Myometrial cell (primary cell): ENCODE results near the gene TAS2R14. TPM values are rescaled to one million over a fixed set of nuclear protein-coding genes. Genes with fewer than 3 reads are reported as not detected.

Experiments used
- total RNA-seq: library from RNA; depleted of rRNA; stranded (reverse); fragments of >200 nt; gene quantifications from 2 replicates; pipeline ENCODE4 v1.2.3, GENCODE V29; 2015

The TAS2R14 gene
- total RNA-seq, result 0.29 and 1.4 TPM in 2 replicates

GRCh38 chr12:10939163-10939562 lies at the start of gene TAS2R14:
Gene TAS2R14 (minus strand): TSS chr12:10939263. CDS start chr12:10939207, 56 bp downstream.

GRCh38 chr12:10986812-10987211 lies 47.7 kb upstream of the TAS2R14 start, which contains the start of gene TAS2R50:
Gene TAS2R50 (minus strand): TSS chr12:10986912. CDS start chr12:10986860, 52 bp downstream.

GRCh38 chr12:10928746-10929286 lies 10.2 kb downstream of the TAS2R14 start, which contains the start of gene PRH2:
Gene PRH2 (plus strand): TSS chr12:10929236. CDS start chr12:10929274, 38 bp downstream.

GRCh38 chr12:10909462-10909861 lies 29.6 kb downstream of the TAS2R14 start, which contains the start of gene TAS2R13:
Gene TAS2R13 (minus strand): TSS chr12:10909562. CDS start chr12:10909298, 264 bp downstream.

Other genes starting within 250 kb of the TAS2R14 start
- gene YBX3, start 215.9 kb downstream of the TAS2R14 start, total RNA-seq, result 115 and 141 TPM in 2 replicates
- not detected in 2 replicates for gene TAS2R7, start 136.6 kb downstream of the TAS2R14 start, total RNA-seq
- gene TAS2R8, start 132.0 kb downstream of the TAS2R14 start, total RNA-seq, result not detected in 2 replicates
- gene TAS2R9, start 129.1 kb downstream of the TAS2R14 start, total RNA-seq, result not detected in 2 replicates
- not detected in 2 replicates for gene TAS2R10, start 112.9 kb downstream of the TAS2R14 start, total RNA-seq
- gene PRR4, start 89.8 kb downstream of the TAS2R14 start, total RNA-seq, result not detected in 2 replicates
- 3.4 and 5.5 TPM in 2 replicates for gene PRH1, start 55.0 kb downstream of the TAS2R14 start, total RNA-seq
- 0.18 TPM in 1 of 2 replicates, not detected in the other for gene TAS2R13, start 29.7 kb downstream of the TAS2R14 start, total RNA-seq
- not detected in 2 replicates for gene PRH2, start 10.0 kb downstream of the TAS2R14 start, total RNA-seq
- gene TAS2R50, start 47.6 kb upstream of the TAS2R14 start, total RNA-seq, result 0.53 TPM in 1 of 2 replicates, not detected in the other
- gene TAS2R20, start 59.0 kb upstream of the TAS2R14 start, total RNA-seq, result 0.35 TPM in 1 of 2 replicates, not detected in the other
- gene TAS2R19, start 83.4 kb upstream of the TAS2R14 start, total RNA-seq, result not detected in 2 replicates
- gene TAS2R31, start 92.1 kb upstream of the TAS2R14 start, total RNA-seq, result 0.18 TPM in 1 of 2 replicates, not detected in the other
- 0.18 TPM in 1 of 2 replicates, not detected in the other for gene TAS2R46, start 123.0 kb upstream of the TAS2R14 start, total RNA-seq
- gene TAS2R43, start 153.1 kb upstream of the TAS2R14 start, total RNA-seq, result 0.35 TPM in 1 of 2 replicates, not detected in the other
- not detected in 2 replicates for gene TAS2R30, start 195.4 kb upstream of the TAS2R14 start, total RNA-seq
- gene SMIM10L1, start 231.9 kb upstream of the TAS2R14 start, total RNA-seq, result 8.1 and 9.6 TPM in 2 replicates
- not detected in 2 replicates for gene TAS2R42, start 247.7 kb upstream of the TAS2R14 start, total RNA-seq